ENCODE data around the gene NKX6-2.

DNA sequence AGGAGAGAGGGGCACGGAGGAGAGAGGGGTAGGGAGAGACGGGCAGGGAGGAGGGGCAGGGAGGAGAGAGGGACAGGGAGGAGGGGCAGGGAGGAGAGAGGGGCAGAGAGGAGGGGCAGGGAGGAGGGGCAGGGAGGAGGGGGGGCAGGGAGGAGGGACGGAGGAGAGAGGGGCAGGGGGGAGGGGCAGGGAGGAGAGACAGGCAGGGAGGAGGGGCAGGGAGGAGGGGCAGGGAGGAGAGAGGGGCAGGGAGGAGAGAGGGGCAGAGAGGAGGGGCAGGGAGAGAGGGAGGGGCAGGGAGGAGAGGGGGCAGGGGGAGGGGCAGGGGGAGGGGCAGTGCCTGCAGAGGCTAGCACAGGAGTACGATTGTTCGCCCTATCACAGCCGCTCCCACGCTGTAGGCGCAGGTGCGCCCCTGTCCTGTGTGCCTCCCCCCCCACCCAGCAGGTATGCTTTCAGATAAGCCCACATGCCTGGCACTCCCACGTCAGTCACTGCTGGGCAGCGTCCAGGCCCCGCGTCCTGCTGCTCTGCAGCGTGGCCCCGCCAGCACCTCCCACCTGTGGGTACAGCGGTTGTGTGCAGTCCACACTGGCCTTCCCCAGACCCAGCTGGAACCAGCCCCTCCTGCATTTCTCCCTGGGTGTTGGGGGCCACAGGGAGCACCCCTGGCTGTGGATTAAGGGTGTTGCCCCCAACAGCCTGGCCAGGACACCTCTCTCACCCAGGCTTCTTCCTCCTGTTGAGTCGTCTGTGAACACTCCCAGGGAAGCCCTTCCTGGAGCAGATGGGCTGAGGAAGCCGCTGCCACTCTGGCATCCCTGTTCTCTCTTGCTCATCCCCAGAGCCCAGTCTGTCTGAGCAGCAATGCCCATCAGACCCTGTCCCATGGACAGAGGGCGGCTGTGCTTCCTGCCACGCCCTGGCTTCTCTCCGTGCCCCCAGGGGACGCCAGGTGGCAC, 10.8 kb downstream of the NKX6-2 start:
- TF ChIP-seq, protein P1, sequence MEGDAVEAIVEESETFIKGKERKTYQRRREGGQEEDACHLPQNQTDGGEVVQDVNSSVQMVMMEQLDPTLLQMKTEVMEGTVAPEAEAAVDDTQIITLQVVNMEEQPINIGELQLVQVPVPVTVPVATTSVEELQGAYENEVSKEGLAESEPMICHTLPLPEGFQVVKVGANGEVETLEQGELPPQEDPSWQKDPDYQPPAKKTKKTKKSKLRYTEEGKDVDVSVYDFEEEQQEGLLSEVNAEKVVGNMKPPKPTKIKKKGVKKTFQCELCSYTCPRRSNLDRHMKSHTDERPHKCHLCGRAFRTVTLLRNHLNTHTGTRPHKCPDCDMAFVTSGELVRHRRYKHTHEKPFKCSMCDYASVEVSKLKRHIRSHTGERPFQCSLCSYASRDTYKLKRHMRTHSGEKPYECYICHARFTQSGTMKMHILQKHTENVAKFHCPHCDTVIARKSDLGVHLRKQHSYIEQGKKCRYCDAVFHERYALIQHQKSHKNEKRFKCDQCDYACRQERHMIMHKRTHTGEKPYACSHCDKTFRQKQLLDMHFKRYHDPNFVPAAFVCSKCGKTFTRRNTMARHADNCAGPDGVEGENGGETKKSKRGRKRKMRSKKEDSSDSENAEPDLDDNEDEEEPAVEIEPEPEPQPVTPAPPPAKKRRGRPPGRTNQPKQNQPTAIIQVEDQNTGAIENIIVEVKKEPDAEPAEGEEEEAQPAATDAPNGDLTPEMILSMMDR (IDR thresholded peaks at IDR 0.05): no peak
- no peak for TF ChIP-seq POLR2A (IDR thresholded peaks at IDR 0.05; ENCODE audit: low read depth)
